BJ (cell line): ENCODE data around the gene CISH. TPM values are rescaled to one million over a fixed set of nuclear protein-coding genes. Genes with fewer than 3 reads are reported as not detected.

Source experiments
- CTCF ChIA-PET: fragments of 350-600 bp; formaldehyde crosslinking; extraction: SDS; loops from one replicate; lab custom pipeline; 2021; ENCODE audit warnings: antibody characterized with exemption, inconsistent platforms; lab: Yijun Ruan, JAX
- POLR2A ChIA-PET: fragments of 300-600 bp; sonication (Branson Sonifier 250); formaldehyde crosslinking; extraction: SDS; loops from one replicate; lab custom pipeline; 2021; ENCODE audit warnings: antibody characterized with exemption; lab: Charles Lee
- DNase-seq: peaks from one replicate; pipeline ENCODE4 v3.0.0-alpha.2; 2011; ENCODE audit warnings: low read depth
- H3K27me3 ChIP-seq: 2 replicates; pipeline ENCODE4 v1.6.0; 2011; ENCODE audit warnings: low read length; ENCODE audit not compliant: control insufficient read depth, insufficient read depth
- H3K36me3 ChIP-seq: 2 replicates; pipeline ENCODE4 v1.5.1; 2011; ENCODE audit warnings: low read length; ENCODE audit not compliant: control insufficient read depth, insufficient read depth
- H3K4me3 ChIP-seq: 2 replicates; pipeline ENCODE4 v1.5.1; 2011; ENCODE audit warnings: low read depth, mild to moderate bottlenecking, control low read depth, low read length
- CTCF ChIP-seq: IDR thresholded peaks from 2 replicates; pipeline ENCODE4 v1.5.1; 2011; ENCODE audit warnings: low read depth, mild to moderate bottlenecking, control low read depth, inconsistent platforms, low read length, moderate library complexity; ENCODE audit not compliant: insufficient read depth
- polyA plus RNA-seq: library from polyadenylated mRNA; depleted of rRNA; stranded (reverse); fragments of >200 nt; gene quantifications from 2 replicates; pipeline ENCODE4 v1.2.3, GENCODE V29; 2011

Gene CISH
- polyA plus RNA-seq, 1 experiment: 2.6 TPM

GRCh38 chr3:50610992-50611463, 546 bp downstream of the CISH start:
- CTCF ChIA-PET: interaction anchor here (1.0 to 15.0 kb wide), 9 partner anchors 9 to 775 kb away, joined by 3 to 479 read pairs (median 5); partner anchors contain the start of genes C3orf18, HEMK1 and MANF
- DNase-seq: no peak
- POLR2A ChIA-PET: interaction anchor here (1.0 kb wide), 1 partner anchor 13 kb away, joined by 3 read pairs; no protein-coding TSS in a partner anchor
- Histone ChIP-seq H3K4me3 (peak overlapping the region; percentile 68), H3K27me3 (no peaks in the 10 kb centered on the region), H3K36me3 (peaks cover 9% of the 10 kb centered on the region)
- no peak for TF ChIP-seq CTCF

DNA sequence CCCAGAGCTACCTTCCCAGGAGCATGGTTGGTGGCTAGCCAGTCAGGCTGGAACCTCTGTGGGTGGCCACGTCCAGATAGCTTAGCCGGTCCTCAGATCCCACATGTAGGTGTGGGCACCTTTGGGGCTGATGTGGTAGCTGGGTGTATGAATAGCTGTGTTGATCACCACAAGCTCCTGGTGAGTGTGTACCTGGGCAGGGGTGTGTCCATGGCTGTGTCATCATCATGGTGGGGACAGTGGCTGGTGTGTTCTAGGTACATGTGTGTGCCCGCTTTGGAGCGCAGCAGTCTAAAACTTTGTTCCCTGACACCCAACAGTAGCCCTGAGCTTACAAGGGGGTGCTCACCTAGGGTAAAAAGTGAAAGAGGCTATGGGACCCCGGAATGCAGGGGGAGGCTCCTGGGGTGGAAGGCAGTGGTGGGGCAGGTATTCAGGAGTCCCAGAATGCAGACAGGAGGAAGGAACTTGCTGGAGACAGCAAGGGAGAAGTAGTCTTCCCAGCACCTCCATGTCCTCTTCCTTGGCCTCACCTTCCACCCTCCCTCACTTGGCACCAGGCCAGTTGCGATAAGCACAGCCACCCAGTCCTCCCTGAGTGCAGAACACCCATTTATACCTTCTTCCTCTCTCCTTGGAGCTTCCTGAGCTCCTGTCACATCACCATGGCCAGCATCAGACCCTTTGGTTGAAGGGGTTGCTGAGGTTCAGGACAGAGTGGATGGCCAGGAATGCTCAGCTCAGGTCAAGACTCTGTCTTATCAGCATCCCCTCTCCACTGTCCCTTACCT, 1.2 kb downstream of the CISH start:
- no peak for TF ChIP-seq CTCF
- Histone ChIP-seq H3K36me3 (peaks cover 9% of the 10 kb centered on the region), H3K4me3 (peak overlapping the region; percentile 68), H3K27me3 (no peaks in the 10 kb centered on the region)
- ChIA-PET CTCF (interaction anchor here (0.5 to 15.0 kb wide), 9 partner anchors 9 to 1059 kb away, joined by 3 to 479 read pairs (median 4); partner anchors contain the start of genes C3orf18 and HEMK1), POLR2A (interaction anchor here (0.7 kb wide), 1 partner anchor 9 kb away, joined by 4 read pairs; no protein-coding TSS in a partner anchor)
- no peak for DNase-seq

- POLR2A ChIA-PET: interaction anchor here (0.7 kb wide), 1 partner anchor 8 kb away, joined by 4 read pairs; no protein-coding TSS in a partner anchor
- CTCF ChIA-PET: interaction anchor here (0.5 to 15.0 kb wide), 7 partner anchors 8 to 1060 kb away, joined by 3 to 479 read pairs (median 4); partner anchors contain the start of genes C3orf18 and HEMK1
- Histone ChIP-seq H3K36me3 (peaks cover 9% of the 10 kb centered on the region), H3K27me3 (no peaks in the 10 kb centered on the region), H3K4me3 (no peak overlapping the region)
- DNase-seq: no peak
- no peak for TF ChIP-seq CTCF
Observed at GRCh38 chr3:50609763-50610085, 1.9 kb downstream of the CISH start.

DNA sequence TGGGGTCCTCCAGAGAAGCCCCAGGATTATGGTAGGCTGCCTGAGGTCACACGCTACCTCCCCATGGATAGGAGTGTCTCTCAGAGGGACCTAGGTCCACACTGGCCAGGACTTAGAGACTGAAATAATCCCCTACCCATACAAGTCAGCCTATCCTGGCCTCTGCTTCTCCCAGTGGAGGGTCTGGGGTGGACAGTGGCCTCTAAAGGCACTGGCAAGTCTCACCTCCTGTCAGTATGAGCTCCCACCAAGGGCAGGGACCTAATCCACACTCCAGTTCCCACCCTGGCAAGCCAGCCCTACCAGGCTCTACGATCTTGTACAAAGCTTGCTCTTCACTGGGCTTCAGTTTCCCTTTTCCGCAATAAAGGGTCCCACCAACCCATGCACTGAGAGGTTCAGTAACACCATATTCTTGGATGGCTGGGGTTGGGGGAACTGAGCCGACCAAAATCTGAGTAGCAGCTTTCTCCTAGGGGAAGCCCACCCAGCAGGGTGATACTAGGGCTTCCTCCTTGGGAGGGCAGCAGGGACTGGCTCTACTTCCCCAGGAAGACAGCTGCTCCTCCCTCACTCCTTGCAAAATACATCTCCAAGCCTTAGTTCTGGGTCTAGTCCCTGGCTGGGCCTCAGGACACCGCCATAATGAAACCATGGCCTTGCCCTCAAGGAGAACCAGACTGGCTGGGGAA, 2.4 kb downstream of the CISH start:
- Histone ChIP-seq H3K27me3 (no peaks in the 10 kb centered on the region), H3K4me3 (no peak overlapping the region), H3K36me3 (peaks cover 9% of the 10 kb centered on the region)
- TF ChIP-seq CTCF: no peak
- ChIA-PET POLR2A (no interaction called here), CTCF (interaction anchor here (0.5 to 15.0 kb wide), 6 partner anchors 19 to 1060 kb away, joined by 3 to 479 read pairs (median 4); partner anchors contain the start of genes C3orf18 and HEMK1)
- no peak for DNase-seq
